Measurements from ENCODE around the gene ATP1B4. TPM values are rescaled to one million over a fixed set of nuclear protein-coding genes. Genes with fewer than 3 reads are reported as not detected.

ATP1B4 gene
- total and polyA plus RNA-seq, 3 donors from 2014 or later: 0.08 to 0.42 TPM; not detected in 1

- no peak for DNase-seq
- H3K27ac ChIP-seq: no peak overlapping the region
- TF ChIP-seq POLR2A (IDR thresholded peaks at IDR 0.05): no peak
- TF ChIP-seq CTCF (IDR thresholded peaks at IDR 0.05): no peak
- no peaks in the 10 kb centered on the region for H3K27me3 ChIP-seq
- no peaks in the 10 kb centered on the region for H3K4me1 ChIP-seq
- H3K36me3 ChIP-seq (ENCODE audit: low read depth, missing control alignments): no peaks in the 10 kb centered on the region
- intact Hi-C loops (cut with DNase I; ENCODE audit: low total_unique reads): no loop called here
- no peaks in the 10 kb centered on the region for H3K9me3 ChIP-seq
- 60 to 84% methylated on average over 3 to 4 of the region's 4 CpGs for WGBS, 2 donors
- no peak overlapping the region for H3K4me3 ChIP-seq
These were observed 40.2 kb upstream of the ATP1B4 start for GRCh38 chrX:120321520-120322281.

- Histone ChIP-seq H3K4me1 (no peaks in the 10 kb centered on the region), H3K36me3 (ENCODE audit: low read depth, missing control alignments) (no peaks in the 10 kb centered on the region), H3K4me3 (no peak overlapping the region), H3K9me3 (no peaks in the 10 kb centered on the region), H3K27ac (no peak overlapping the region), H3K27me3 (no peaks in the 10 kb centered on the region)
- TF ChIP-seq POLR2A (IDR thresholded peaks at IDR 0.05): no peak
- TF ChIP-seq CTCF (IDR thresholded peaks at IDR 0.05): no peak
- DNase-seq: no peak
- WGBS, 2 donors: 89 to 90% methylated on average over 1 to 2 of the region's 2 CpGs
- intact Hi-C loops (cut with DNase I; ENCODE audit: low total_unique reads): no loop called here
These were observed 30.8 kb upstream of the ATP1B4 start for GRCh38 chrX:120331116-120331515.

GRCh38 chrX:120332394-120332793, 29.5 kb upstream of the ATP1B4 start:
- no peaks in the 10 kb centered on the region for H3K36me3 ChIP-seq (ENCODE audit: low read depth, missing control alignments)
- intact Hi-C loops (cut with DNase I; ENCODE audit: low total_unique reads): no loop called here
- WGBS, 2 donors: 88 to 89% methylated on average over 1 of the region's 1 CpG
- H3K4me3 ChIP-seq: no peak overlapping the region
- no peak overlapping the region for H3K27ac ChIP-seq
- no peaks in the 10 kb centered on the region for H3K4me1 ChIP-seq
- no peaks in the 10 kb centered on the region for H3K9me3 ChIP-seq
- no peaks in the 10 kb centered on the region for H3K27me3 ChIP-seq
- no peak for TF ChIP-seq POLR2A (IDR thresholded peaks at IDR 0.05)
- DNase-seq: no peak

GRCh38 chrX:120334151-120334550, 27.7 kb upstream of the ATP1B4 start:
- Histone ChIP-seq H3K4me1 (no peaks in the 10 kb centered on the region), H3K36me3 (ENCODE audit: low read depth, missing control alignments) (no peaks in the 10 kb centered on the region), H3K27ac (no peak overlapping the region), H3K27me3 (no peaks in the 10 kb centered on the region), H3K9me3 (no peaks in the 10 kb centered on the region), H3K4me3 (no peak overlapping the region)
- TF ChIP-seq POLR2A (IDR thresholded peaks at IDR 0.05) (no peak), CTCF (IDR thresholded peaks at IDR 0.05) (no peak)
- intact Hi-C loops (cut with DNase I; ENCODE audit: low total_unique reads): no loop called here
- WGBS, 2 donors: 82 to 83% methylated on average over 2 of the region's 2 CpGs
- no peak for DNase-seq

GRCh38 chrX:120334603-120335002, 27.3 kb upstream of the ATP1B4 start:
- no peaks in the 10 kb centered on the region for H3K36me3 ChIP-seq (ENCODE audit: low read depth, missing control alignments)
- H3K4me1 ChIP-seq: no peaks in the 10 kb centered on the region
- TF ChIP-seq CTCF (IDR thresholded peaks at IDR 0.05): no peak
- no peak for TF ChIP-seq POLR2A (IDR thresholded peaks at IDR 0.05)
- no peak overlapping the region for H3K27ac ChIP-seq
- no peak for DNase-seq
- H3K27me3 ChIP-seq: no peaks in the 10 kb centered on the region
- H3K4me3 ChIP-seq: no peak overlapping the region
- 90% methylated on average over 1 of the region's 1 CpG; no CpG with 5 or more reads in 1 of the 2 donors for WGBS, 2 donors
- H3K9me3 ChIP-seq: no peaks in the 10 kb centered on the region
- intact Hi-C loops (cut with DNase I; ENCODE audit: low total_unique reads): no loop called here

All from testis (tissue), 3 donors.